Kidney tubule cell (primary cell): ENCODE measurements around the gene PNPLA4.

Experiments
- DNase-seq: peaks from one replicate; pipeline ENCODE4 v3.0.0-alpha.2; 2018; ENCODE audit warnings: low spot score

Gene PNPLA4

DNA sequence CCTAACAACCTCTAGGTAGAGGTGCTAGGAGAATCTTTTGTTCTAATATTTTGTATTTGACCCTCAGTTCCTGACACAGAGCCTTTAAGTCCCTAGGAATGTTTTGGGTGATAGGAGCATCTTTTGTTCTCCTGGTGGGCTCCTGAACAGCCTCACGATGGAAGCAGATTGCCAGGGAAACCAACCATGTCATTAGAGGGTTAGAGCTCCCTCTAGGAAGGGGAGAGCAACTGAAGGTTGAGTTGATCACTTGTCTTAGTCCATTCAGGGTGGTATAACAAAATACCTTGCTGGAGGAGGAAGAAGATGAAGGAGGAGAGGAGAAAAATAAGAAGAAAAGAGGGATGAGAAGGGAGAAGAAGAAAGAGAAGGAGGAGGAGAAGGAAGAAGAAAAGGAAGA lies 75.0 kb downstream of the PNPLA4 start:
- DNase-seq: no peak
